ENCODE data around the gene VTI1A. TPM values are rescaled to one million over a fixed set of nuclear protein-coding genes. Genes with fewer than 3 reads are reported as not detected.

The VTI1A gene
- total RNA-seq, 2 donors from 2014 or later: 34.1 to 38.6 TPM

DNA sequence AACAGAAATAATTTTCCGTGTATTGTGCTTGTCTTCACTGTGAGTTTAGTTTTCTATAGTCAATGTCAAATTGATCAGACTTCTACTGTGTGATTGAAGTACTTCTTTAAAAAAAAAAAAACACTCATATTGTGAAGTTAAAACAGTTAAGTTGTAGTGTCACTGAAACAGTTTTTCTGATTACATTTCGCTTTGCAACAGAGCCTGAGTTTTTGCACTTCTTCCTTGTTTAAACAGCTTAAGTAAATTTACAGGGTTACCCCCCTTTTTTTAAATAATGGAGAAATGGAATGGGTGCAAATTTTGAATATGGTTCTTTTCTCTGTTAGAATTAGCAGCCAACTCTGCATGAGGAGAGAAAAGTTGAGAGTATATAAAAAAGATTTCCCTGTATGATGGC, 117.3 kb downstream of the VTI1A start:
- H3K36me3 ChIP-seq: no peaks in the 10 kb centered on the region
- no peak for DNase-seq
- H3K9ac ChIP-seq (ENCODE audit: low read depth in 2 of 2, low read length in 2 of 2): no peak overlapping the region
- TF ChIP-seq, protein P1, sequence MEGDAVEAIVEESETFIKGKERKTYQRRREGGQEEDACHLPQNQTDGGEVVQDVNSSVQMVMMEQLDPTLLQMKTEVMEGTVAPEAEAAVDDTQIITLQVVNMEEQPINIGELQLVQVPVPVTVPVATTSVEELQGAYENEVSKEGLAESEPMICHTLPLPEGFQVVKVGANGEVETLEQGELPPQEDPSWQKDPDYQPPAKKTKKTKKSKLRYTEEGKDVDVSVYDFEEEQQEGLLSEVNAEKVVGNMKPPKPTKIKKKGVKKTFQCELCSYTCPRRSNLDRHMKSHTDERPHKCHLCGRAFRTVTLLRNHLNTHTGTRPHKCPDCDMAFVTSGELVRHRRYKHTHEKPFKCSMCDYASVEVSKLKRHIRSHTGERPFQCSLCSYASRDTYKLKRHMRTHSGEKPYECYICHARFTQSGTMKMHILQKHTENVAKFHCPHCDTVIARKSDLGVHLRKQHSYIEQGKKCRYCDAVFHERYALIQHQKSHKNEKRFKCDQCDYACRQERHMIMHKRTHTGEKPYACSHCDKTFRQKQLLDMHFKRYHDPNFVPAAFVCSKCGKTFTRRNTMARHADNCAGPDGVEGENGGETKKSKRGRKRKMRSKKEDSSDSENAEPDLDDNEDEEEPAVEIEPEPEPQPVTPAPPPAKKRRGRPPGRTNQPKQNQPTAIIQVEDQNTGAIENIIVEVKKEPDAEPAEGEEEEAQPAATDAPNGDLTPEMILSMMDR (IDR thresholded peaks at IDR 0.05): no peak
- H3K9me3 ChIP-seq: no peaks in the 10 kb centered on the region
- no peak overlapping the region for H3K27ac ChIP-seq
- no peak overlapping the region for H3K4me3 ChIP-seq
- intact Hi-C loops (cut with DNase I): loop anchor here (10.0 kb wide), 2 partner anchors 560 to 820 kb away; no protein-coding TSS in a partner anchor
- no peaks in the 10 kb centered on the region for H3K27me3 ChIP-seq
- no peaks in the 10 kb centered on the region for H3K4me1 ChIP-seq

DNA sequence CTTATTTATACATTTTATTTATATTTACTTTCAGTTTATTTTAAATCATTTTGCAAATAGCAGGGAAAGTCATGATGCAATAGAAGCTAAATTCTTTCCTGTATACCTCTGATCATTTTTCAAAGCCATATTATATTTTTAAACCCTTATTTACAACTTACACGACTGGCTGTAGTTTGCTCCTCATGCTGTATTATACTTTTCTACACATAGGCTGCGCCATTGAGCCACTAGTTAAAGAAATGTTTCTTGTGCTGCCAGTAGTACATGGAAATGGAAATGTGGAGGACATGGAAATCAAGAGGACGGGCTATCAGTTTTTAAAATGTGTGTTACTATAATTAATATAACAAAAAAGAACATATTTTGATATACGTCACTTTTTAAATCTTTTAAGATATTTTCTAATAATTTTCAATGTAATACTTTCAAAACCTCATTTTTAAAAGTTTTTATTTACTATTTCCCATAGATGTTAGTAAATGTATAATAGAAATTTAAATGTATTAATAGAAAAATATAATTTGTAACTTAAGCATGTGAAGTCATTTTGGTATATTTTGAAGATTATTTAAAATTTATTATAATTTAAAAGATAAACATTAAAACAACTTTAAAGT, 118.5 kb downstream of the VTI1A start:
- intact Hi-C loops (cut with DNase I): loop anchor here (10.0 kb wide), 2 partner anchors 559 to 819 kb away; no protein-coding TSS in a partner anchor

GRCh38 chr10:112570585-112570984, 123.6 kb downstream of the VTI1A start:
- H3K4me3 ChIP-seq: no peak overlapping the region
- no peaks in the 10 kb centered on the region for H3K9me3 ChIP-seq
- no peak overlapping the region for H3K27ac ChIP-seq
- no peak overlapping the region for H3K9ac ChIP-seq (ENCODE audit: low read depth in 2 of 2, low read length in 2 of 2)
- H3K27me3 ChIP-seq: no peaks in the 10 kb centered on the region
- TF ChIP-seq, protein P1 (IDR thresholded peaks at IDR 0.05): no peak
- DNase-seq: no peak
- H3K36me3 ChIP-seq: no peaks in the 10 kb centered on the region
- H3K4me1 ChIP-seq: no peaks in the 10 kb centered on the region
- intact Hi-C loops (cut with DNase I): no loop called here

More for the DNA sequence above, 118.5 kb downstream of the VTI1A start:
- no peaks in the 10 kb centered on the region for H3K36me3 ChIP-seq
- TF ChIP-seq, protein P1 (IDR thresholded peaks at IDR 0.05): peak; percentile 43
- no peak overlapping the region for H3K4me3 ChIP-seq
- no peak overlapping the region for H3K9ac ChIP-seq (ENCODE audit: low read depth in 2 of 2, low read length in 2 of 2)
- no peak overlapping the region for H3K27ac ChIP-seq
- H3K27me3 ChIP-seq: no peaks in the 10 kb centered on the region
- H3K4me1 ChIP-seq: no peaks in the 10 kb centered on the region
- H3K9me3 ChIP-seq: no peaks in the 10 kb centered on the region
- DNase-seq: peak; percentile 61

DNA sequence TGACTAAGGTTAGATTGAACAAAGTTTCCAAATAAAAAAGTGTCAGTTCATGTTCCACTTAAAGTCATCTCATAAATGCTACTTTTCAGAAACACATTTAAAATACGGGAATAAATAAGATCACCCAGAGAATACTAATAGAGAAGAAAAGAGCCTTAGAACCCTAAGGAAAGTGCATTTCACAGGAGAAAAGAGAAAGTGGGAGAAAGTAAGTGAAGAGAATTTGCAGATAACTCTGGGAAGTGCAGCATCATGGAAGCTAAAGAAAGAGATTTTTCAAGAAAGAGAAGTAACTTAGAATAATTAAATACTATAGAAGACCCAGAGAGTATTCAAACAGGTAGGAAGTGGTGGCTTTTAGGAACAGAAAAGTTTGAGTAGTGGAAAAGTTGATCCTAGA, 132.6 kb downstream of the VTI1A start:
- intact Hi-C loops (cut with DNase I): no loop called here
- Histone ChIP-seq H3K27ac (no peak overlapping the region), H3K9ac (ENCODE audit: low read depth in 2 of 2, low read length in 2 of 2) (no peak overlapping the region), H3K4me3 (no peak overlapping the region), H3K4me1 (no peaks in the 10 kb centered on the region), H3K9me3 (no peaks in the 10 kb centered on the region), H3K36me3 (no peaks in the 10 kb centered on the region), H3K27me3 (no peaks in the 10 kb centered on the region)
- DNase-seq: no peak
- TF ChIP-seq, protein P1 (IDR thresholded peaks at IDR 0.05): no peak

- DNase-seq: no peak
- H3K9me3 ChIP-seq: no peaks in the 10 kb centered on the region
- TF ChIP-seq, protein P1 (IDR thresholded peaks at IDR 0.05): no peak
- intact Hi-C loops (cut with DNase I): no loop called here
- no peak overlapping the region for H3K9ac ChIP-seq (ENCODE audit: low read depth in 2 of 2, low read length in 2 of 2)
- no peaks in the 10 kb centered on the region for H3K4me1 ChIP-seq
- no peak overlapping the region for H3K27ac ChIP-seq
- no peaks in the 10 kb centered on the region for H3K36me3 ChIP-seq
- H3K4me3 ChIP-seq: no peak overlapping the region
- no peaks in the 10 kb centered on the region for H3K27me3 ChIP-seq
Observed at GRCh38 chr10:112580267-112580666, 133.3 kb downstream of the VTI1A start.
